ENCODE results near the gene PARD3. TPM values are rescaled to one million over a fixed set of nuclear protein-coding genes. Genes with fewer than 3 reads are reported as not detected.

Gene PARD3
- total RNA-seq, 1 experiment from 2014 or later = 57.4 TPM

GRCh38 chr10:34602478-34602877, 212.6 kb downstream of the PARD3 start:
- H4K20me1 ChIP-seq (ENCODE audit: insufficient read depth) = no peaks in the 10 kb centered on the region
- TF ChIP-seq CTCF (conservative IDR thresholded peaks at IDR 0.05) (no peak), EZH2 (IDR thresholded peaks at IDR 0.05; ENCODE audit: low read depth) (no peak)
- CTCF ChIA-PET = no interaction called here
- DNase-seq = no peak
- no peaks in the 10 kb centered on the region for H3K27me3 ChIP-seq (ENCODE audit: insufficient read depth, low read depth)
- H3K36me3 ChIP-seq (ENCODE audit: low read depth) = no peaks in the 10 kb centered on the region
- no peaks in the 10 kb centered on the region for H3K4me1 ChIP-seq (replicated peaks; ENCODE audit: insufficient read depth)
- POLR2A ChIA-PET (ENCODE audit: unreplicated experiment) = no interaction called here
- H3K79me2 ChIP-seq (ENCODE audit: low read depth) = 0 out of 2 replicates have a peak, but pooled peaks cover 4% of the 10 kb centered on the region
- no peaks in the 10 kb centered on the region for H3K9me3 ChIP-seq (ENCODE audit: insufficient read depth, low read depth)
- H3K4me3 ChIP-seq = no peak overlapping the region
- BruUV-seq (replicated peaks) = no TSS peak
- H3K4me2 ChIP-seq = no peak overlapping the region
- no peaks in the 10 kb centered on the region for H3K9me2 ChIP-seq (ENCODE audit: insufficient read depth)
- no peak overlapping the region for H2AFZ ChIP-seq
- H3F3A ChIP-seq (ENCODE audit: insufficient read depth, low read depth) = no peaks in the 10 kb centered on the region
- intact Hi-C loops (cut with micrococcal nuclease; ENCODE audit: unreplicated experiment) = no loop called here
- no peak overlapping the region for H3K27ac ChIP-seq

- BruUV-seq (replicated peaks) = no TSS peak
- POLR2A ChIA-PET (ENCODE audit: unreplicated experiment) = interaction anchor here (0.7 kb wide), 1 partner anchor 354 kb away, joined by 4 read pairs; no protein-coding TSS in a partner anchor
- H3K4me3 ChIP-seq = no peak overlapping the region
- TF ChIP-seq EZH2 (IDR thresholded peaks at IDR 0.05; ENCODE audit: low read depth) = no peak
- no peak for TF ChIP-seq CTCF (conservative IDR thresholded peaks at IDR 0.05)
- CTCF ChIA-PET = no interaction called here
- no peaks in the 10 kb centered on the region for H3K9me2 ChIP-seq (ENCODE audit: insufficient read depth)
- H3K79me2 ChIP-seq (ENCODE audit: low read depth) = 0 out of 2 replicates have a peak, but pooled peaks cover 4% of the 10 kb centered on the region
- no peak for DNase-seq
- H3K36me3 ChIP-seq (ENCODE audit: low read depth) = no peaks in the 10 kb centered on the region
- intact Hi-C loops (cut with micrococcal nuclease; ENCODE audit: unreplicated experiment) = no loop called here
- no peak overlapping the region for H3K4me2 ChIP-seq
- H3F3A ChIP-seq (ENCODE audit: insufficient read depth, low read depth) = no peaks in the 10 kb centered on the region
- H3K4me1 ChIP-seq (replicated peaks; ENCODE audit: insufficient read depth) = no peaks in the 10 kb centered on the region
- H3K27me3 ChIP-seq (ENCODE audit: insufficient read depth, low read depth) = no peaks in the 10 kb centered on the region
- H4K20me1 ChIP-seq (ENCODE audit: insufficient read depth) = no peaks in the 10 kb centered on the region
- H3K9me3 ChIP-seq (ENCODE audit: insufficient read depth, low read depth) = no peaks in the 10 kb centered on the region
- no peak overlapping the region for H2AFZ ChIP-seq
- no peak overlapping the region for H3K27ac ChIP-seq
Measured at GRCh38 chr10:34601691-34602090, 213.4 kb downstream of the PARD3 start.

- H3K4me2 ChIP-seq = no peak overlapping the region
- CTCF ChIA-PET = no interaction called here
Measured at GRCh38 chr10:34599026-34599795, 215.9 kb downstream of the PARD3 start.

More at GRCh38 chr10:34599026-34599795, 215.9 kb downstream of the PARD3 start:
- BruUV-seq (replicated peaks) = no TSS peak
- no peaks in the 10 kb centered on the region for H3K36me3 ChIP-seq (ENCODE audit: low read depth)
- no peak overlapping the region for H3K4me3 ChIP-seq
- POLR2A ChIA-PET (ENCODE audit: unreplicated experiment) = no interaction called here
- no peaks in the 10 kb centered on the region for H4K20me1 ChIP-seq (ENCODE audit: insufficient read depth)
- H3K9me2 ChIP-seq (ENCODE audit: insufficient read depth) = no peaks in the 10 kb centered on the region
- H3K27me3 ChIP-seq (ENCODE audit: insufficient read depth, low read depth) = no peaks in the 10 kb centered on the region
- TF ChIP-seq EZH2 (IDR thresholded peaks at IDR 0.05; ENCODE audit: low read depth) (no peak), CTCF (conservative IDR thresholded peaks at IDR 0.05) (no peak)
- no peak for DNase-seq
- H2AFZ ChIP-seq = no peak overlapping the region
- no peaks in the 10 kb centered on the region for H3F3A ChIP-seq (ENCODE audit: insufficient read depth, low read depth)
- H3K4me1 ChIP-seq (replicated peaks; ENCODE audit: insufficient read depth) = no peaks in the 10 kb centered on the region
- H3K27ac ChIP-seq = no peak overlapping the region
- intact Hi-C loops (cut with micrococcal nuclease; ENCODE audit: unreplicated experiment) = no loop called here
- peaks cover 10% of the 10 kb centered on the region; the same call in 1 of the 2 replicates for H3K79me2 ChIP-seq (ENCODE audit: low read depth)
- no peaks in the 10 kb centered on the region for H3K9me3 ChIP-seq (ENCODE audit: insufficient read depth, low read depth)
